DND-41 (cell line): ENCODE results near the gene DHRSX.

Experiments
- CTCF ChIP-seq: IDR thresholded peaks from 2 replicates; pipeline ENCODE4 v1.5.1; 2012; ENCODE audit warnings: borderline replicate concordance, low read length, moderate library complexity, mild to moderate bottlenecking; ENCODE audit not compliant: poor library complexity, severe bottlenecking; ENCODE audit errors: extremely low read depth
- EZH2 ChIP-seq: IDR thresholded peaks from 3 replicates; pipeline ENCODE4 v1.6.1; 2012; ENCODE audit warnings: borderline replicate concordance, low read depth, mild to moderate bottlenecking, moderate library complexity, low read length, inconsistent platforms; ENCODE audit not compliant: severe bottlenecking

DNA sequence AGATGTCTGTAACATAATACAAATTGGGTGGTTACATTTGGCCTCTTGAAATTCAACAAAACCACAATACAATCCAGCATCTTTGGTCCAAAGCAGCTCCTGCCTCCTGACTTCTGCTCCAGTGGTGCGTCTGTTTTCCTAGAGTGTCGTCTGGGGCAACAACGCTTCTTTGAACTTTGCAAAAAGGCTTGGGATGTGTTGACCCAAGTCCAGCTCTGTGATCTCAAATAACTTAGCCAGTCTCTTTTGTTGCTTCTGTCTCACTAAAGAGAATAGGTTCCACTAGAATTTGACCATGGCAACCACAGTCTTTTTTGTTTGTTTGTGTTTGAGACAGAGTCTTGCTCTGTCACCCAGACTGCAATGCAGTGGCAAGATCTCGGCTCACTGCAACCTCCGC is 324.0 kb downstream of the DHRSX start:
- TF ChIP-seq CTCF: no peak
- no peak for TF ChIP-seq EZH2
